Thyroid gland (tissue), 4 donors: Measurements from ENCODE around the gene CACNA1B.

Experiments used
- CTCF ChIP-seq, 6 experiments: fragments of 200-600 bp in 3 of 6; fragments of 450-650 bp in 3 of 6; sonication (generic) in 3 of 6; IDR thresholded peaks; one replicate each; pipeline ENCODE4 v1.5.1; 2016 to 2019; ENCODE audit warnings: antibody characterized with exemption in 6 of 6, mild to moderate bottlenecking in 2 of 6, inconsistent platforms in 1 of 6, moderate library complexity in 1 of 6
- POLR2A ChIP-seq, 2 donors: fragments of 450-650 bp; IDR thresholded peaks; one replicate each; pipeline ENCODE4 v1.6.1; 2017; ENCODE audit warnings: antibody characterized with exemption in 2 of 2, mild to moderate bottlenecking in 2 of 2, moderate library complexity in 1 of 2

GRCh38 chr9:138115506-138115905 lies 237.9 kb downstream of the CACNA1B start:
- TF ChIP-seq CTCF (IDR thresholded peaks at IDR 0.05) (no peak), POLR2A (IDR thresholded peaks at IDR 0.05) (no peak)
